GM21717 (cell line): Measurements from ENCODE around the gene HRH4.

Source experiments
- ATAC-seq: cut with Tn5 transposase; IDR thresholded peaks from one replicate; pipeline ENCODE4 v1.9.1; 2021; ENCODE audit warnings: mild to moderate bottlenecking, moderate library complexity; ENCODE audit not compliant: unreplicated experiment

HRH4 gene

DNA sequence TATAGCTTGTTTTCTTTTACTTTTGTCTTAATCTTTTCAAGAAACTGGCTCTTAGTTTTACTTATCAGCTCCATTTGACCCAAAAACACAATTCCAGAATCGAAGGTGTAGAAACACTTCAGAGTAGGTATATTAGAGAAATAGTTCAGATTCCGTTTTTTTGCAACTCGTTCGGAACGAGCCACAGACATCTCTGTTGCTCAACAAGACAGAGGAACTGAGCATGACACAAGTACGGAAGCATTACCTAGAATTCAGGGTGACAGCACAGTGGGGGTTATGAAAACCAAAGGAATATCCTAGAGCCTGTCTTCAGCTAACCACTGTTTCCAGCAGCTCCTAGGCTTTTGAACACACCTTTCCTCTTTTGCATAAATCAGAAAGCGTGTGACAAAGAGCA is 5.0 kb downstream of the HRH4 start:
- no peak for ATAC-seq

DNA sequence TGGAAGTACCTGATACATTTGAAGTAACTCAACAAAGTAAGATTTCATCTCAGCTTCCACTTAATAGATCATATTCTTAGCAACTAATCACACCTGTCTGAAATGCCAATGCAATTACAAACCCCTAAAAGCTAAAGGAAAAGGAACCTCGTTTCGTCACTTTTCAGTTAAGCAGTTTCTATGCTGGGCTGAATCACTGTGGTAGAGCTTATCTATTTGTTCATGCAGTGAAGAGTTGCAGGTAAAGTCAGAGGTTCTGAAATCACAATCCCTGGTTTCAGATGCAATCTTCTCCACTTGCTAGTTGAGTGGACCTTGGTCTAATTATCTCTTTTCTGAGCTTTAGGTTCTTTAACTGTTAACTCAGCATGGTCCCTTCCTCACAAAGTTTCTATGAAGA is 6.3 kb downstream of the HRH4 start:
- ATAC-seq = no peak

DNA sequence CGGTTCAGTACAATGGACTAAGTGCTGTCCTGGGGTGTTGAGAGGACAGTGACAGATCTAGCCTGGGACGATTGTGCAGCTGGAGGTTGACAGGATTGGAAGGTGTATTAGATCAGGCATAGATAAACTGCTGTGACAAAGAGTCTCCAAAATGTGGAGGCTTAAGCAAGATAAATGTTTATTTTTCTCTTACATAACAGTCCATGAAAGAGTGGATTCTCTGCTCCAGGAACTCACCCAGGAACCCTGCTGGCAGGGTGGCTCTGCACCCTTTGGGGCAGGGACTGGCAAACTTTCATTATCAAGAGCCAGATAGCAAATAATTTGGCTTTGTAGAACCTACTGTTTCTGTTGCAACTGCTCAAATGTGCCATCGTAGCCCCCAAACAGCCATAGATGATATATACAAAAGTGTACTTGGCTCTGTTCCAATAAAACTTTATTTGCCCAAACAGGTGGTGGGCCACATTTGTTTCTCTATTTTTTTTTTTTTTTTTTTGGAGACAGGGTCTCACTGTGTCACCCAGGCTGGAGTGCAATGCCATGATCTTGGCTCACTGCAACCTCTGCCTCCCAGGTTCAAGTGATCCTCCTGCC is 9.7 kb downstream of the HRH4 start:
- ATAC-seq = no peak

DNA sequence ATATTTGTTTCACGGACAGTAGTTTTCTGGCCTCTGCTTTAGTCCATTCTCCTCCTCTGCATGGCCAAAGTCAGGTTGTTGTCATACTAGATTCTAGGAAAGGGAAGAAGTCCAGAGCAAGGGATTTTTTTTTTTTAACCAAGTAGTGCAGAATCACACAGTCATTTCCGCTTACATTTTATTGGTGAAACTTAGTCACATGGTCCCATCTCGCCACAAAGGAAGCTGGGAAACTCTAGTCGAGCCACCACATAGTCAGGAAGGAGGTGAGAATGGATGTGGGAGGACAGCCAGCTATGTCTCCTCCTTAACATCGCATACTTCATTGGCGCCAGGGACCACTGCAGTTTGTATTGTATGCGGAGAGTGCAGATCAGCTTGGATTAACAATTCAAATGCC is 10.4 kb downstream of the HRH4 start:
- no peak for ATAC-seq

DNA sequence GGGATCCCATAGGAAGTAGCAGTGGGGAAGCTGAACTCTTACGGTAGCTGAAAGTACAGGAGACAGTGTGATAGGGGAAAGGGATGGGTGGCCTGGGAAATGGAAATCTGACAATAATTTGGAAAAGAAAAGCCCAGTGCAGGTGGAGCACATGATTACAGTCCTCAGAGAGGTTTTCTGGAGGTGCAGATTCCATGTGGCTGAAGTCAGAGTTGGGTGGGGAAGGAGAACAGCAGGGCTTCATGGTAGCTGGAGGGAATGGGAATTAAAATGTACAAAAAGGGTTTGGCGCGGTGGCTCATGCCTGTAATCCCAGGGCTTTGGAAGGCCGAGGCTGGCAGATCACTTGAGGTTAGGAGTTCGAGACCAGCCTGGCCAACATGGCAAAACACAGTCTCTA is 12.2 kb downstream of the HRH4 start:
- no peak for ATAC-seq

DNA sequence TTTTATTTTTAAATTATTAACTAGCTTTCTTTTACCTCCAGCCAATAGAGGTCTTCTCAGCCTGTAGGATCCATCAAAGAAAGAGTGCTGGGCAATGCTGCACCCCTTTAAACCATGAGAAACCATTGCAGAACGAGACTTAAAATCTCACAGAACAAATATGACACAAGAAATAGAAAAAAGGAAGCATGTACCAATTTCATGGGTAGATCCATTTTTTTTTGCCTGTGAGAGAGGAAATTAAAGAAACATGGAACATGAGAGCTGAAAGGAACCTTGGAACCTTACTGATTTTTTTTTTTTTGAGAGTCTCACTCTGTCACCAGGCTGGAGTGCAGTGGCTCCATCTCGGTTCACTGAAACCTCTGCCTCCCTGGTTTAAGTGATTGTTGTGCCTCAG is 14.0 kb downstream of the HRH4 start:
- ATAC-seq = no peak

DNA sequence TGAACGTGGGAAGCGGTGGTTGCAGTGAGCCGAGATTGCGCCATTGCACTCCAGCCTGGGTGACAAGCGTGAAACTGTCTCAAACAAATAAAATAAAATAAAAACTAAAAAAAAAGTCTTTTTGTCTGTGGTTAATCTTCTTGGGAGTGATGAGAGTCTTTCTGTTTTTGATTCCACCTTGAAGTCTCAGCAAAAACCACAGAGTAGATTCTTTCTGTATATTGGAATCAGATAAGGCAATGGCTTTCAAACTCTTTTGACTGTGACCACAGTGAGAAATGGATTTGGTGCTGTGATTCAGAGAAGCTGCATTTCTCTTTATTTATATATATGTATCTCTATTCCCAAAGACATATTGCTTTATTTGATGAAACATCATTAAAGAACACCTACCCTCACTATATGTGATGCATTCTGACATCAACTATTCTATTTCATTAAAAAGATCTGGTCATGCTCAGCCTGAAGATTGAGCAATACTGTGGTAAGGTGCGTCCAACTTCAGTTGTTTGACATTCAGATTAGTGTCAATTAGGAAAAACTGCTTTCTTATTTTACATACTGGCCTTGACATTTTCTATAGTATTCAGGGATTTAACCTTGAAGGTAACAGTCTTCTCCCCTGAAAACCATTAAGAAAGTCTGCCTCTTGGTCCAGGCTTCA is 15.6 kb downstream of the HRH4 start:
- ATAC-seq = no peak

DNA sequence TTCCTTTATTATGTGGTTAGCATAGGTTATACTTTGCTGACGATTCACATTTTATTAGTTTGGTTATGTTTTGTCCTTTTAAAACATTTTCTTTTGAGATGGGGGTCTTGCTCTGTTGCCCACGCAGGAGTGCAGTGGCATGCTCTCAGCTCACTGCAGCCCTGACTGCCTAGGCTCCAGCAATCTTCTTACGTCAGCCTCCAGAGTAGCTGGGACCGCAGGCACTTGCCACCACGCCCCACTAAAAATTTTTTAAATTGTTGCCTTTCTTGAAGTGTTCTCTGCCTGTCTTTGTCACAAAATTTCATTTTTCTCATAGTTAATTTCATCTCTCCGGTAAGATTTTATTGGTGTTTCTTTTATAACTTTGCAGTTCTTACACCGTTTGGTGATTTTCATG is 18.9 kb downstream of the HRH4 start:
- no peak for ATAC-seq

DNA sequence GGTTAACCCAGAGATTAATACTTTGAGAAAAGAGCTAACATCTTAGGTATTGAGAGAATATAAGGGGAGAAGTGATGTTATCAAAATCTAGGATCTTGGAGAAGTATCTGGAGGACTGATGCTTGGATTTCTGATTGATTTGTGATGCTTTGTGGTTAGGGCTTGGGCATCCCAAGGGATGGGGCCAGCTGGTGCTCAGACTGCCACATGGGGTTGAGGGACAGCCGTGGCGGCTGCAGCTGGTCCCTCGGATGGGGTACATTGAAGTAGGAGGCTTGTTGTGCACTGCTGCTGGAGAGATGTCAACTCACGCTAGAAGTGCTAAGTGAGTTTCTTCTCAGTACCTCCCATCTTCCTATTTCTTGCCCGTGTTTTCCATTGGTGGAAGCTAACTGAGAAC is 22.4 kb downstream of the HRH4 start:
- ATAC-seq = no peak

DNA sequence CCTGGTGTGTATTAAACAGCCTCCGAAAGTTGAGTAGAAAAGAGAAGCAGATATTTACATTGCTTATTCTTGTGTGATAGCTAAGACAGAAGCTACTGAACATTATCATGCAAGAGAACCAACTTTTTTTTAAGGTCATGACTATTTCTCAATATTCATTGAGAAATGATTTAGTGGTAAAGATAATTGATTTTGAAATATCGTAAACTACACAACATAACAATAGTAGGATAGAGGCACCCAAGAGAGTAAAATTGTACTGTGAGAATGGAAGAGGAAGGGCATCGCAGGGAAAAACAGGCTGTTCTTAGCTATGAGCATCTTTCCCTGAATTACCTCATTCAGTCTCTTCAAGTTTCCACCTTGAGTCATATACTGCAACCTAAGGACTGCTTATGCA is 25.2 kb downstream of the HRH4 start:
- ATAC-seq = no peak

DNA sequence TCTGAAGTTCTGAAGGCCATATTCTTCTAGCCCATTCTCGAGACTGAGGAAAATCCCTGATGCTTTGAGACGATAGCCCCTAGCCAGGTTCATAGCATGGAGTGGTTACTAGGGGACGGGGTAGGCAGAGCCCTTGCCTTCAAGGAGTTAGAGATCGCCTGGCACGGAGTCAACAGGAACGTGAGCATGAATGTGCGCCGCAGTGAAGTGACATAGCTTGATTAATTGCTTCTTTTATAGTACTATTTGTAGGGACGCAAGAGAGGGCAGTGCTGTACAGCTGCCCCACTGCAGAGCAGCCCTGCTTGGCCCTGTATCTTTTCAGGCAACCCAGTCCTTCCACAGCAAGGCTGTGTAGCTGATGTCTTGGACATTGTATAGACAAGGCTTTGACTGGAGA is 26.2 kb downstream of the HRH4 start:
- no peak for ATAC-seq

DNA sequence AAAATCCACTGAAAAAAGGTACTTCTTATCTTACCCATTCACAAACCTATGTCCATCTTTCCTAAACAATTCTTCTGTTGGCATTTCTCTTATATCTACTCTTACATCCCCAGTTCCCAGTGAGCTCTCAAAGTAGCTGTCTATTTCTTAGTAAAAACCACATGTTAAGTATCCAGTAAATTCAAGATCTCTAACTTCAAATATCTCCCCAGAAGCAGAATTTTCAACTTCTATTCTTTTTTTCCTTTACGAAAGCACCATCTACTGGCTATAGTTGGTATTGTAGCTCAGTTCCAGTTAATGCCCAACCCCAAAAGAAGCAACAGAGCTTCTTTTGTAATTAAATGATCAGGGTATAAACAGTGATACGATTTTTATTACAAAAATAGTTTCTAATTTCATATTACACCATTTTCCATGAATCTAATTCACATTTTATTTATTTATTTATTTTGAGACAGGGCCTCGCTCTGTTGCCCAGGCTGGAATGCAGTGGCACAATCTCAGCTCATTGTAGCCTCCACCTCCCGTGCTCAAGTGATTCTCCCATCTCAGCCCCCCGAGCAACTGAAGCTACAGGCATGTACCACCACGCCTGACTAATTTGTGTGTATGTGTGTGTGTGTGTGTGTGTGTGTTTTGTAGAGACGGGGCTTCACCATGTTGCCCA is 28.5 kb downstream of the HRH4 start:
- no peak for ATAC-seq

DNA sequence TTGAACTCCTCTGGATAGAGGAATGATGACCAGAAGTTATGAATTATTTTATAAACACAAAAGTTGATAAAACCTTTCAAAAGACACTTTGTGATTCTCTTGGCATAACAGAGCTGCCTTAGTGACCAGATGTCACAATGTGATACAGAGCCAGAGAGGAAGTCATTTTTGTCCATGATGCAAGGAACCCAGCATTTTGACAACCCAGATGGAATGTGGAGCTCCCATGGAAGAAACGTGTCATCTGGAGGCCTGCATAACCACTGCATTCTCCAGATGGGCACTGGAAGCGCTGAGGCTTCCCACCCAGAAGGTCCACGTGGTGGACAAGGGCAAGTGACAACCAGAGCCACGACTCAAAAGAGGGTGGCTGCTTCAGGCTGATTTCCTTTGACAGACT is 30.1 kb downstream of the HRH4 start:
- ATAC-seq = no peak

DNA sequence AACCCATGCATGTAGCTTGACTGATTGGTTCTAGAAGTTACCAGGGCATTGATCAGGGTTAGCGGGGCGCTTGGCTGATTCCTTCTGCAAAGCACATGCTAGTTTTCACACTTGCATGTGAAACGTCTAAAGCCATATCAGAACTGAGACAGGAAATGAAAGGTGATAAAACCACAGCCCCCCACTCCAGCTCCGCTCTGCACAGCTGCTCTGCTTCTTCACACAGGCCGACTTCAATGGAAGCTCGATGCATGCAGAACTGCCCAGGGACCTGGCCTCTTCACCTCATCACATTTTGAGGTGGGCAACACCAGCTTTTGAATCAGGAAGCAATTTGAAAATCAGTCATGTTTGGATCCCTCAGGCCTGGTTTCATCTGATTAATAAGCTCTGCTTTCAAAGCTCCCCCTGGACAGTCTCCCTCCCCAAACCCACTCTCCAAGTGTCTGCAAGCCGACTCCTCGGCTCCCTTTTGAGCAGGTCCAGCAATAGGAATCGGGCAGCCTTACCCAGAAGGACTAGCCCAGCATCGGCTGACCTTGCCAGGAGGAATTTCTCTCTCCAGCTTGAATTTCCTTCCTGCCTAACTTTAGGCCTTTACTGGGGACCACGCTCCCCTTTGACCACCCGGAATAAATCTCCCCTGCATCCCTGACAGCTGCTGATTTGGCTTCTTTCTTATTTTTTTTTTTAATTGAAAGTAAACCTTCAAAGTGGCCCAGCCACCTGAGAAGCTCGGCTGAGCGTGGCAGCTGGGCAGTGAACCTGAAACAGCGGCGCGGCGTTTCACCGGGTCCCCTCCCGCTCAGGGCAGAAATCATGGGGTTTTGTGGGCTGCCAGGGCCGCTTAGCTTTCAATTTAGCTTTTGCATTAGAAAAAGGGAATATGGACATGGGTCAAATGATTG is 31.7 kb downstream of the HRH4 start:
- ATAC-seq = peak; percentile 85

DNA sequence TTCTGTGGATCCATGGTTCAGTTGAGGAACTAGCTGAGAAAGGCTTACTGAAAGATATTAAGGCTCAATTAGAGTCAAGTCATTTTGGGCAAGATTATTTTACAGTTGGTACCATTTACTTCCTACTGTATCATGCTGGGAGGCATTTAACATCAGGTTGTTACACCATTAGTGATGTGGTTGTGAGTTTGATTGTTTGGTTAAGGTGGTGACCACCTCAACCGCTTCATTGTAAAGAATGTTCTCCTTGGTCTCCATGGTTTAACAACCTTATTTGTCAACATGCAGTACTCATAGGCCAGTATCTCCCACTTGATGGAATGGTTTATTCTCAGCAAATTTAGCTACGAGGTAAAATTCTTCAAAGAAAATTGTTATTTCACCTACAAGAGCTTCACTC is 34.1 kb downstream of the HRH4 start:
- no peak for ATAC-seq

DNA sequence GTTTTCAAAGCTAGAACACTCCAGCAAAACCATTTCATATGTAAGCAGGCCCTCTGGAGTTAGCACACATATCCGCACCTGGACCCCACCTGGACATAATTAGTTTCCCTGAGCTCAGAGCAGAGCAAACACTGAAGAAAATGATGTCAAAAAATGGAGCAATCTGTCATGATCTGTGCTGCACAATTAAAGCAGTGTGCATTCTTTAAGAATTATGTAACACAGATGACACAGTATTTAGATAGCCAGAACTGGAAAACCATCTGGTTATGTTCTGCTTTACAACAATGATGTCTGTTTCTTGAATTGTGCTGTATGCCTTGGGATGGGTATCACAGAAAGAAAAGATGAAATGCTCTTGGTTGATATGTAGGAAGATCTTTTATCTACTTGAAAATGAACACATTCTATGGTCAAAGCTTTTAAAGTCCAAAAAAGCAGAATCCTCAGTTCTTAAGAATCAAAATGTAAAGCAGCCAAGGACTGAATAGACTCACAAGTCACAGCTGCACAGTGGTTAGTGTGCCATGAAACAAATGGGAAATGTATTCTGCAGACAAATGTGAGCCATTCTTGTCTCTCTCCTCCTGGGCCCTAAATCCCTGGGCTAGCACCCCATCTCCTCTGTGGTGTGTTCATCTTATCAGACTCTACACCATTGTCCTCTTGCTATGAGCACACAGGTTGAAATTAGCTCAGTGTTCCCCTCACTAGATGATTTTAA is 36.8 kb downstream of the HRH4 start:
- ATAC-seq = no peak

DNA sequence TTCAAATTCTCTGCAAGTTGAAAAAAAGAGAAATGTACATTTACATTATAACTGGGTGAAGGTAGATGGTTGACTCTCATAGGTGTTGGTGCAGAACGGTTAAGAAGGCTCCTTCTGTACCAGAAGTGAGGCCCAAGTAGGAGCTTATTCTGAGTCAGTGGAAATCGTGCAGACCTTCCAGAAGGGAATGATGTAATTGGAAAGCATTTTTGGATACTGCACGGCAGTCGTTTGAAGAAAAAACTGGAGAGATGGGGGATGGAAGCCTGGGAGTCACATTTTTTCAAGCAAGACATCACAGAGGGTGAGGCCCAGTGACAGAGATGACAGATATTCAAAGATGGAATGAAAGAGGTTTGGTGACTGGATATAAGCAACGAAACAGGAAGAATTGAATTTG is 39.4 kb downstream of the HRH4 start:
- no peak for ATAC-seq

DNA sequence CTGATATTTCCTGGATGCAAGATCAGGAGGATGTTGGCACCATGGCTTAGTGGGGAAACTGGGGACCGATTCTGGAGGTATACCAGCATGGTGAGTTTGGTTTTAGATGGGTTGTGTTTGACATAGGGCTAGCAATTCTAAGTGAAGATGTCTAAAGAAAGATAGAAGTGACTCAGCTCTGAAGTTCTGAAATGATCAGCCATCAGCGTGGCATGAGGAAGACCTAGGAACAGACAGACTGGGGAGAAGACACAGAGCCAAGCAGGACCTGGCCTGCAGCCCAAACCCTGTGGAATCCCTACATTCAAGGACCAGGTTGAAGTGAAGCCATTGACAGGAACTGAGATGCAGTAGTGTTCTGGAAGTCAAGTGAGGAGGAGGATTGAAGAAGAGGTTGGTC is 39.8 kb downstream of the HRH4 start:
- ATAC-seq = no peak

DNA sequence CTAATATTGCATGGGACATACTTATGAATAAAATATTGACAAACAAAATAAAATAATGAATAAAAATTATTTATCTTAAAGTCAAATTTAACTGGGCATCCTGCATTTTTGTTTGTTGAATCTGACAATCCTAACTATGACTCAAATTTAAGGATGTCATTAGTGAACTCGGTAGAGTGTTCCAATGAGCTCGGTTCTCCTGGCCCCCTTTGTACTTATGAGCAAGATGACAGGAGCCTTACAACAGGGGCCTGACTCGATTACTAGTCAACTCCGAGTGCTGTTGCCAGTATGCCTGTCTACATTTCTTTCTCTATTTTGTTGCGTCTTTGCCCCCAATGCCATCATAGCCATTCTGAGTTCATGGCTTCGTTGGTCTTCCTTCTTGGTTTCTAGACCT is 40.3 kb downstream of the HRH4 start:
- ATAC-seq = no peak

DNA sequence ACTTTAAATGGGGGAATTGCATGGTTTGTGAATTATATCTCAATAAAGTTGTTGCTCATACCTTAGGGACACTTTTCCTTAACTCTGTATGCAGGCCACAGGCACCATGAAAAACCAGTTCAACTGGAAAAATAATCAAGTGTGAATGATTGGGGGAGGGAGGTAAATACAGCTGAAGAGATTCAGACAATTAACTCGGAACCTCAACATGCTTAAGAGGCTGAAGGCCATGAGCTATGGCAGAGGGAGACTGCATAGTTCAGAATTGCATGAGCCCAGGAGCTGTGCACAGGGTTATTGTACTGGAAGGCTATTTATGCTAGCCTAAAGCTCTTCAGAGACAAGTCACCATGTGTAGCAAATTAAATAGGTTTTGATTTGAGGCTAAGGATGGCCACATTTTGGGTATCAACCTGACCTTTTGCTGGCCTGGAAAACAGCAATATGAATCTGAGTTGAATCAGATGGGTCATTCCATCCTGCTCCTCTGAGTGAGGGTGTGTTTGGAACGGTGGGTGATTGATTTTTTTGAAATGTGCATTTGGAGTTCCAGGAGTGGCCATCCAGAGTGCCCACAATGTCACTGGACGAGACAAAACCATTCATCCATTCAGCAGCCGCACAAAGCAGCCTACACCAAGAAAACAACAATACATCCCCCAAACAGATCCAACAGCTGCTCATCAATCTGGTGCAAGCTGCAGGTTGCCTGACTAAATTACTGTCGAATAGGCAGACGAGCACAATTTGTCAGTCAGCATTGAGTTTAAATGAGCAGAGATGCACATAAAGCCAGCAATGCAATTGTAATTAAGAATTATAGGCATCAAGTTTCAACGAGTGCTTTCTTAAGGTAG is 42.5 kb downstream of the HRH4 start:
- no peak for ATAC-seq
